ENCODE data around the gene HOXA1.

Gene HOXA1

DNA sequence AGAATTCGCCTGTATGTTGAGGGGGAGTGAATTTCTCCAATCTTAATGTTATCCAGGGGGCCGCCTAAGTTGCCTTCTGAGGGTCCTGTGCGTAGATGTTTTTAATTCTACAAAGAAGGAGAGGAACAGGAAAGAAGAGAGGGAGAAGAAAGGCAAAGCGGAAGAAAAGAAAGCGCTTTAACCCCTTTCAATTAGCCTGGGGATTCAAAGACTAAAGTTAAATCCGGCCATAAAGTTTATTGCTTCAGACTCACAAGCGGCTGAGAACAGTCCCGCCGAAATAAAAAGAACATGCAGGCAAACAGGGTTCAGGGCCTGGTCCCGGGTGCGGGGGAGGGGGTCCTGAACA, 43.2 kb upstream of the HOXA1 start:
- ChIA-PET POLR2A (interaction anchor here (1.0 to 3.5 kb wide), 5 partner anchors 9 to 24 kb away, joined by 3 to 15 read pairs (median 12); partner anchors contain the start of gene HOXA3), CTCF (interaction anchor here (0.6 kb wide), 1 partner anchor 452 kb away, joined by 3 read pairs; no protein-coding TSS in a partner anchor)
- DNase-seq (ENCODE audit: extremely low spot score), result no peak
- no peak for TF ChIP-seq NFRKB (IDR thresholded peaks at IDR 0.05)
- no peak for TF ChIP-seq SP1 (IDR thresholded peaks at IDR 0.05)
- TF ChIP-seq LEF1 (IDR thresholded peaks at IDR 0.05; ENCODE audit: borderline replicate concordance), result no peak
- TF ChIP-seq ZNF384 (IDR thresholded peaks at IDR 0.05), result no peak
- 0 out of 2 replicates have a peak, but pooled peaks have one; percentile 23 for TF ChIP-seq L3MBTL2 (conservative IDR thresholded peaks at IDR 0.05)
- no peak for TF ChIP-seq CTBP1 (IDR thresholded peaks at IDR 0.05; ENCODE audit: borderline replicate concordance)
- TF ChIP-seq BHLHE40 (IDR thresholded peaks at IDR 0.05; ENCODE audit: borderline replicate concordance), result no peak

DNA sequence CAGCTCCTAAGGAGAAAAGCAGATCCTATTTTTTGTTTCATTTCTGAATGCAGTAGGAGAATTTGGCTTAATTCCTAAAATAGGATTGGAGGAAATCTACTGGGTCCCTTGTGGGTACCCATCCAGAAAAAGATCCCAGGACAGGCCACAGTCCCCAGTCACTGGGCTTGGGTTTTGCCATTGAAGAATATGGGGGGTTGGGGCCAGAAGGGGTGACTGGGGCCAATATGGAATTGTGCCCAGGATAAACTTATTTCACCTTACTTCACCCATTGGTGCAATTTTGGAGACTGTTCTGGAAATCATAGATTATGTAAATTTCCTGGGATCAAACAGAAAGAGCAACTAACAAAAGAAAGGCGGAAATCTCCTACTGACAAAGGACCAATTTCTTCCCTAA, 42.7 kb upstream of the HOXA1 start:
- no peak for DNase-seq (ENCODE audit: extremely low spot score)
- CTCF ChIA-PET, result no interaction called here
- no peak for TF ChIP-seq FOXA1 (IDR thresholded peaks at IDR 0.05)
- TF ChIP-seq FOXK2 (IDR thresholded peaks at IDR 0.05), result no peak
- no peak for TF ChIP-seq SUZ12 (IDR thresholded peaks at IDR 0.05)
- no peak for TF ChIP-seq TARDBP (IDR thresholded peaks at IDR 0.05)
- no peak for TF ChIP-seq ELF4 (IDR thresholded peaks at IDR 0.05)
- no peak for TF ChIP-seq BHLHE40 (IDR thresholded peaks at IDR 0.05; ENCODE audit: borderline replicate concordance)
- TF ChIP-seq, protein P1, sequence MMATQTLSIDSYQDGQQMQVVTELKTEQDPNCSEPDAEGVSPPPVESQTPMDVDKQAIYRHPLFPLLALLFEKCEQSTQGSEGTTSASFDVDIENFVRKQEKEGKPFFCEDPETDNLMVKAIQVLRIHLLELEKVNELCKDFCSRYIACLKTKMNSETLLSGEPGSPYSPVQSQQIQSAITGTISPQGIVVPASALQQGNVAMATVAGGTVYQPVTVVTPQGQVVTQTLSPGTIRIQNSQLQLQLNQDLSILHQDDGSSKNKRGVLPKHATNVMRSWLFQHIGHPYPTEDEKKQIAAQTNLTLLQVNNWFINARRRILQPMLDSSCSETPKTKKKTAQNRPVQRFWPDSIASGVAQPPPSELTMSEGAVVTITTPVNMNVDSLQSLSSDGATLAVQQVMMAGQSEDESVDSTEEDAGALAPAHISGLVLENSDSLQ (IDR thresholded peaks at IDR 0.05), result no peak
- no peak for TF ChIP-seq FOXM1 (IDR thresholded peaks at IDR 0.05; ENCODE audit: borderline replicate concordance)
- TF ChIP-seq ZNF384 (IDR thresholded peaks at IDR 0.05), result no peak
- POLR2A ChIA-PET, result no interaction called here

DNA sequence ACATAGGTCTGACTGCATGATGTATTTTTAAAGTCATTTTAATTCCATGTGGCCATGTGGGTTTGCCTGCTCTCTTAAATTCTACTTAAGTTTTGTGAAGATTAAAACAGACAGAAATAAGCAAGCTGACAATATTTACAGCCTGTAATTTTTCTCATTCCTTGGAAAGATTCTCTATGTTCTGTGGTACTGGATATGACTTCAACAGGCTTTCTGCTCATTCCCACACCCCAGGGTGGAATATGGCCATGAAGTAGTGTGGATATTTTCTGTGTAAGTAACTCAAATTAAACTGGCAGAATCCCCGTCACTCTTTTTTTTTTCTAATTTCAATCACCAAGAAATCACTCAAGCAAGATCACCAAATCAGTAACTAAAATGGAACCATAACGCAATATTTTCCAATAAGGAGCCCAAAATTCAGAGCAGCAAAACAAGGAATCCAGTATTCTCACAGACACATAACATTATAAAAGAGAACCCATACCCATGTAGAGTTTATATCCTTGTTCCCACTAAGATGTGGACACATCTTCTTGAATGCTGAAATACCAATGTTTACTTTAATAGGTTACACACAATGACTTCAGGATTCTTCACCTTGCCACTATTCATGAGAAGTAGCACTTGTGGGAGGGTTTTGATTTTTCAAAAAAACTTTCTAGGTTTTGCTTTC, 42.0 kb upstream of the HOXA1 start:
- no peak for DNase-seq (ENCODE audit: extremely low spot score)
- TF ChIP-seq NFRKB (IDR thresholded peaks at IDR 0.05) (no peak), TARDBP (IDR thresholded peaks at IDR 0.05) (no peak), FOXM1 (IDR thresholded peaks at IDR 0.05; ENCODE audit: borderline replicate concordance) (no peak), BHLHE40 (IDR thresholded peaks at IDR 0.05; ENCODE audit: borderline replicate concordance) (no peak)
- TF ChIP-seq, protein P1 (IDR thresholded peaks at IDR 0.05), result no peak
- POLR2A ChIA-PET, result no interaction called here
- CTCF ChIA-PET, result no interaction called here

DNA sequence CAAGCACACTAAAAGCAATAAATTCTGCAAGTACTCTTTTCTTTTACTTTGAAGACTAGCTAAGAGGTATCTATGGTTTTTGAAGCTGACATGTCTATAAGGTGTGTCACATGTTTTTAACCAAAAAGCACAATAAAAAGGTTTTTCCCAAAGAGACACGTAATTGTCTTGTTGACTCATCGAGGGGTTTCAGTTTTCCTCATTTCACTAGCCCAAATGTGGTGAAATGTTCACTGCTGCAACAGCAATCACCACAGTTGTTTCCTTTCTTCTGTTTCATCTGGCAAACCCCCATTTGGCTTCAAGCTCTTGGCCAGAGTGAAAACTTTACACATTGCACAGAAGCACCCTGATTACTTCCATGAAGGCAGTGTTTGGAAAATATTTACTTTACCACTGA, 38.6 kb upstream of the HOXA1 start:
- no peak for TF ChIP-seq SP1 (IDR thresholded peaks at IDR 0.05)
- no peak for TF ChIP-seq TARDBP (IDR thresholded peaks at IDR 0.05)
- no peak for TF ChIP-seq HDGF (IDR thresholded peaks at IDR 0.05; ENCODE audit: borderline replicate concordance)
- no peak for TF ChIP-seq NFRKB (IDR thresholded peaks at IDR 0.05)
- no peak for TF ChIP-seq FOXM1 (IDR thresholded peaks at IDR 0.05; ENCODE audit: borderline replicate concordance)
- no peak for TF ChIP-seq CTBP1 (IDR thresholded peaks at IDR 0.05; ENCODE audit: borderline replicate concordance)
- no peak for TF ChIP-seq SUZ12 (IDR thresholded peaks at IDR 0.05)
- TF ChIP-seq BHLHE40 (IDR thresholded peaks at IDR 0.05; ENCODE audit: borderline replicate concordance), result no peak
- no peak for TF ChIP-seq FOXA1 (IDR thresholded peaks at IDR 0.05)
- TF ChIP-seq, protein P1 (IDR thresholded peaks at IDR 0.05), result no peak
- DNase-seq (ENCODE audit: extremely low spot score), result no peak
- ChIA-PET POLR2A (interaction anchor here (0.8 to 1.9 kb wide), 6 partner anchors 15 to 275 kb away, joined by 3 to 5 read pairs (median 4); partner anchors contain the start of gene HOXA3), CTCF (interaction anchor here (0.8 to 1.5 kb wide), 4 partner anchors 7 to 35 kb away, joined by 3 to 4 read pairs (median 3); partner anchors contain the start of gene HOXA5)

DNA sequence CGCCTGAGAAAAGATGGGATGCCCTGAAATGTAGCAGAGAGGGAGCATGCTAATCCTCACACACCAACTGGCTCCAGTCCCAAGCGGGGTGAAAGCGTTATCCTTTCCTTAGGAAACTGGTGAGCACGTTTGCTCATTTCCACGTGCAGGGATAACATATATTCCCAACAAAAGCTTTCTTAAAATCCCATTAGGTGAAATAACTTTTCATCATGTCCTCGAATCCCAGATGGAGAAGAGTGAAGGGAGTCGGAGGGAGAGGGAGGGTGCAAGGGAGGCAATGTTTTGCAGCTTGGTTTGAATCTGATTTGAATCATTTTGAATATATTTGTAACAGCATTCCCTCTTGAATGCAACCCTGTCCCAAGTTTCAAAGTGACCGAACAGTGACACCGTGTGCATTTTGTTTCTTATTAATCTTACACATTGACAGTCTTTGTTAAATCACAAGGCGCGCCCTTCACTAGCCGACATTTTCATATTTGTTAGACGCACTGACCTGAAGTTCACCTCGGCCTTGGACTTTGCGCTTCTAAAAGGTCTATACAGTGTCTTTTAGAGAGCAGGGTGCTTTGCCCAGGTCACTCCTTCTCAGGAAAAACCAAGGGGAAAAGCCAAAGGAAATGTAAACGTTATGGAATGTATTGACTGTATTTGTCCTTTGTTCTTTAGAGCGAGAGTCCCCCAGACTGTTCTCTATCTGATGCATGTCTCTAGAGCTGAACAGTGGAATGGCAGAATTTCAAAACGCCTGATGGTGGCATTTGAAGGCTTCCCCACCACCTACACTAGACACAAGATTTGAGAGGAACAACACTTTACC, 37.8 kb upstream of the HOXA1 start:
- DNase-seq (ENCODE audit: extremely low spot score), result no peak
- CTCF ChIA-PET, result interaction anchor here (0.8 to 1.5 kb wide), 4 partner anchors 8 to 35 kb away, joined by 3 to 4 read pairs (median 3); partner anchors contain the start of gene HOXA5
- TF ChIP-seq, protein P1 (IDR thresholded peaks at IDR 0.05), result peak; percentile 43; the same call in 1 of the 2 replicates
- TF ChIP-seq FOXA1 (IDR thresholded peaks at IDR 0.05), result no peak
- POLR2A ChIA-PET, result interaction anchor here (0.9 to 1.9 kb wide), 5 partner anchors 11 to 274 kb away, joined by 4 to 6 read pairs (median 5); partner anchors contain the start of genes HOXA3 and HOXA5

DNA sequence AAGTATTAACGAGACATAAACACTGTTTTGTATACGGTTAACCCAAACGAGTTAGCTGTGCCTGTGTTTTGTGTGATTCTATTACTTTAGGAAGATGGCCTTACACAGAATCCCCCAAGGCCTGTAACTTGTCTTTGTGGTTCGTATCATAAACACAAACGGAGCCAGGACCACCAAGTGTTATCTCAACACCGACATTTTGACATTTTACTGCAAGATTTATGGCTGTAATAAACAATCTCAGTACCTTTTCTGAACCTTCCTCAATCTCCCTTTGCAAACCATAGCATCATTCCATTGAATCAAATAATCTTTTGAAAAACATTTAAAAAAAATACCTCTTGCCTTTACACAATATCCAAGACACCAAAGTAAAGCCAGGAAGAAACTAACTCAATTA, 37.2 kb upstream of the HOXA1 start:
- no peak for DNase-seq (ENCODE audit: extremely low spot score)
- ChIA-PET POLR2A (interaction anchor here (1.3 to 1.9 kb wide), 2 partner anchors 11 to 20 kb away, joined by 5 to 6 read pairs; partner anchors contain the start of genes HOXA3 and HOXA5), CTCF (interaction anchor here (1.5 kb wide), 1 partner anchor 9 kb away, joined by 4 read pairs; no protein-coding TSS in a partner anchor)
- TF ChIP-seq CTBP1 (IDR thresholded peaks at IDR 0.05; ENCODE audit: borderline replicate concordance), result peak; percentile 82
- TF ChIP-seq NFRKB (IDR thresholded peaks at IDR 0.05), result no peak
- TF ChIP-seq SUZ12 (IDR thresholded peaks at IDR 0.05), result no peak
- no peak for TF ChIP-seq LEF1 (IDR thresholded peaks at IDR 0.05; ENCODE audit: borderline replicate concordance)
- TF ChIP-seq, protein P1 (IDR thresholded peaks at IDR 0.05), result peak; percentile 93
- TF ChIP-seq TARDBP (IDR thresholded peaks at IDR 0.05), result no peak
